ENCODE data around the gene RXRB. TPM values are rescaled to one million over a fixed set of nuclear protein-coding genes. Genes with fewer than 3 reads are reported as not detected.

RXRB gene
- total and polyA plus RNA-seq, 8 donors: 2.9 to 50.4 (median 16.6) TPM

GRCh38 chr6:33213989-33214335 lies 13.5 kb upstream of the RXRB start:
- Histone ChIP-seq H3K9me3 (no peaks in the 10 kb centered on the region), H3K4me1 (peaks cover 16 to 38% (median 26%) of the 10 kb centered on the region in 4 donors), H3K27ac (peak overlapping the region in 1 of 5 donors; percentile 46), H3K27me3 (peaks cover 0 to 13% (median 10%) of the 10 kb centered on the region in 3 donors), H3K4me3 (peak overlapping the region; percentile 38 to 51 (median 45)), H3K36me3 (peaks cover 0 to 32% (median 28%) of the 10 kb centered on the region in 4 donors)
- intact Hi-C loops (cut with DNase I; ENCODE audit: low total_unique reads): no loop called here
- no peak for DNase-seq
- 14 to 25% (median 18%) methylated on average over 9 of the region's 9 CpGs for WGBS, 5 donors
- TF ChIP-seq EP300 (IDR thresholded peaks at IDR 0.05): no peak
- no peak for TF ChIP-seq POLR2AphosphoS5 (IDR thresholded peaks at IDR 0.05)
- TF ChIP-seq CTCF (IDR thresholded peaks at IDR 0.05): no peak
- no peak for TF ChIP-seq POLR2A (IDR thresholded peaks at IDR 0.05)

GRCh38 chr6:33213166-33213988 lies 12.9 kb upstream of the RXRB start:
- TF ChIP-seq EP300 (IDR thresholded peaks at IDR 0.05): no peak
- no peak for TF ChIP-seq POLR2A (IDR thresholded peaks at IDR 0.05)
- no peak for TF ChIP-seq POLR2AphosphoS5 (IDR thresholded peaks at IDR 0.05)
- TF ChIP-seq CTCF (IDR thresholded peaks at IDR 0.05): no peak
- intact Hi-C loops (cut with DNase I; ENCODE audit: low total_unique reads): no loop called here
- 1 to 2% (median 1%) methylated on average over 34 to 43 of the region's 43 CpGs for WGBS, 5 donors
- peak in 1 of 2 donors; percentile 66 for DNase-seq
- Histone ChIP-seq H3K27me3 (peaks cover 0 to 13% (median 10%) of the 10 kb centered on the region in 3 donors), H3K36me3 (peaks cover 0 to 32% (median 28%) of the 10 kb centered on the region in 4 donors), H3K4me3 (peak overlapping the region; percentile 38 to 51 (median 45)), H3K4me1 (peaks cover 17 to 42% (median 29%) of the 10 kb centered on the region in 4 donors), H3K27ac (peak overlapping the region in 2 of 5 donors; percentile 14 to 46), H3K9me3 (no peaks in the 10 kb centered on the region)

- Histone ChIP-seq H3K4me3 (peak overlapping the region; percentile 38 to 51 (median 45)), H3K36me3 (peaks cover 0 to 32% (median 28%) of the 10 kb centered on the region in 4 donors), H3K9me3 (no peaks in the 10 kb centered on the region), H3K27me3 (peaks cover 0 to 13% (median 10%) of the 10 kb centered on the region in 3 donors), H3K4me1 (peaks cover 17 to 42% (median 29%) of the 10 kb centered on the region in 4 donors), H3K27ac (peak overlapping the region in 1 of 5 donors; percentile 46)
- intact Hi-C loops (cut with DNase I; ENCODE audit: low total_unique reads): no loop called here
- 4 to 8% (median 6%) methylated on average over 6 of the region's 6 CpGs for WGBS, 5 donors
- TF ChIP-seq POLR2AphosphoS5 (IDR thresholded peaks at IDR 0.05): no peak
- no peak for DNase-seq
These were observed 12.3 kb upstream of the RXRB start for GRCh38 chr6:33212857-33213165.

- H3K4me1 ChIP-seq: peaks cover 24 to 52% (median 38%) of the 10 kb centered on the region in 4 donors
- TF ChIP-seq POLR2A (IDR thresholded peaks at IDR 0.05) (no peak), EP300 (IDR thresholded peaks at IDR 0.05) (no peak), POLR2AphosphoS5 (IDR thresholded peaks at IDR 0.05) (no peak), CTCF (IDR thresholded peaks at IDR 0.05) (no peak)
- DNase-seq: peak in 1 of 2 donors; percentile 3
These were observed 11.4 kb upstream of the RXRB start for GRCh38 chr6:33211666-33212422.

More at GRCh38 chr6:33211666-33212422, 11.4 kb upstream of the RXRB start:
- Histone ChIP-seq H3K27me3 (peaks cover 0 to 13% (median 10%) of the 10 kb centered on the region in 3 donors), H3K9me3 (no peaks in the 10 kb centered on the region), H3K36me3 (peaks cover 0 to 32% (median 28%) of the 10 kb centered on the region in 4 donors), H3K4me3 (no peak overlapping the region), H3K27ac (no peak overlapping the region)
- intact Hi-C loops (cut with DNase I; ENCODE audit: low total_unique reads): no loop called here
- WGBS, 5 donors: 83 to 90% (median 84%) methylated on average over 17 to 18 of the region's 18 CpGs
